Memory B cell (primary cell): ENCODE measurements around the gene CAGE1.
"Not testable (repeated sequence)": the region's sequence is repeated elsewhere in the genome, so short reads cannot be mapped to it uniquely, and the experiment has no call there.

ENCODE experiments used
- ATAC-seq: fragments of 150-1000 bp; cut with Tn5 transposase; 2 replicates; pipeline ENCODE4 v1.10.0; 2021; ENCODE audit warnings: low read depth, mild to moderate bottlenecking, moderate library complexity
- DNase-seq, 2 donors: peaks; one replicate each; pipeline ENCODE4 v3.0.0; 2022; ENCODE audit warnings: low spot score in 2 of 2
- H3K27ac Mint-ChIP-seq: one replicate; pipeline ENCODE4 v1.8.0; 2022; ENCODE audit warnings: mild to moderate bottlenecking, moderate library complexity, mixed read lengths
- H3K27me3 Mint-ChIP-seq: one replicate; pipeline ENCODE4 v1.8.0; 2022; ENCODE audit warnings: mixed read lengths
- H3K36me3 Mint-ChIP-seq: one replicate; pipeline ENCODE4 v1.8.0; 2022; ENCODE audit warnings: mild to moderate bottlenecking, mixed read lengths
- H3K4me1 Mint-ChIP-seq: one replicate; pipeline ENCODE4 v1.8.0; 2022; ENCODE audit warnings: mixed read lengths
- H3K4me3 Mint-ChIP-seq: one replicate; pipeline ENCODE4 v1.8.0; 2022; ENCODE audit warnings: mild to moderate bottlenecking, moderate library complexity, mixed read lengths
- H3K9me3 Mint-ChIP-seq: one replicate; pipeline ENCODE4 v1.8.0; 2022; ENCODE audit warnings: mixed read lengths

CAGE1 gene

DNA sequence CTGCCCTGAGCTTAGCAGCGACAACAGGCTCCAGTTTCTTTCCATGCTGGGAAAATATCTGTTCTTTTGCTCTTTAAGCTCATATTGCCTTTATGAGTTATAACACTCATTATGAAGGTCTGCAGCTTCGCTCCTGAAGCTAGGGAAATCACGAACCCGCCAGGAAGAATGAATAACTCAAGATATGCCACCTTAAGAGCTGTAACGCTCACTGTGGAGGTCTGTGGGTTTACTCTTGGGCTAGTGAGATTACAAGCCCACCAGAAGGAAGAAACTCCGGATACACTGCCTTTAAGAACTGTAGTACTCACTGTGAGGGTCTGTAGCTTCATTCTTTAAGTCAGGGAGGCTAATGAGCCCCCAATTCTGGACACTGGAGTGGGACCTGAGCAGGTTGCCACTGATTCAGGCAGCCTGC is 73.6 kb downstream of the CAGE1 start:
- DNase-seq (no peak), ATAC-seq (no peak)
- no peaks in the 10 kb centered on the region for H3K36me3 Mint-ChIP-seq
- no peaks in the 10 kb centered on the region for H3K9me3 Mint-ChIP-seq
- H3K4me3 Mint-ChIP-seq: no peak overlapping the region
- peaks cover 8% of the 10 kb centered on the region for H3K4me1 Mint-ChIP-seq
- no peak overlapping the region for H3K27ac Mint-ChIP-seq
- H3K27me3 Mint-ChIP-seq: peaks cover 3% of the 10 kb centered on the region

GRCh38 chr6:7315087-7315947 is 74.2 kb downstream of the CAGE1 start:
- ATAC-seq, H3K27me3 Mint-ChIP-seq, H3K9me3 Mint-ChIP-seq, H3K4me3 Mint-ChIP-seq, H3K27ac Mint-ChIP-seq, H3K36me3 Mint-ChIP-seq, H3K4me1 Mint-ChIP-seq, DNase-seq: not testable (repeated sequence)

GRCh38 chr6:7314414-7314813 is 75.1 kb downstream of the CAGE1 start:
- Mint-ChIP-seq H3K4me1 (peaks cover 10% of the 10 kb centered on the region), H3K36me3 (peaks cover 4% of the 10 kb centered on the region), H3K27ac (no peak overlapping the region), H3K27me3 (peaks cover 1% of the 10 kb centered on the region), H3K9me3 (no peaks in the 10 kb centered on the region), H3K4me3 (no peak overlapping the region)
- ATAC-seq: no peak
- no peak for DNase-seq

- H3K4me1 Mint-ChIP-seq: peaks cover 14% of the 10 kb centered on the region
- DNase-seq: no peak
- H3K4me3 Mint-ChIP-seq: peak overlapping the region; percentile 92
- no peak for ATAC-seq
- peak overlapping the region; percentile 93 for H3K27ac Mint-ChIP-seq
- peaks cover 7% of the 10 kb centered on the region for H3K36me3 Mint-ChIP-seq
- peaks cover under 1% of the 10 kb centered on the region for H3K27me3 Mint-ChIP-seq
- no peaks in the 10 kb centered on the region for H3K9me3 Mint-ChIP-seq
These were observed 75.9 kb downstream of the CAGE1 start for GRCh38 chr6:7313505-7314165.

- Mint-ChIP-seq H3K9me3 (no peaks in the 10 kb centered on the region), H3K36me3 (peaks cover 13% of the 10 kb centered on the region), H3K27ac (peak within 1 kb of the TSS; percentile 93), H3K27me3 (no peaks in the 10 kb centered on the region), H3K4me3 (peak within 1 kb of the TSS; percentile 92), H3K4me1 (peaks cover 20% of the 10 kb centered on the region)
- ATAC-seq (peak; percentile 97), DNase-seq (peak; percentile 91 to 93)
These were observed 76.7 kb downstream of the CAGE1 start, which contains the start of gene SSR1 for GRCh38 chr6:7312616-7313504. Gene SSR1, minus strand, starts transcription at chr6:7313199. Its CDS starts 79 bp downstream, at chr6:7313120.

- Mint-ChIP-seq H3K4me3 (peak overlapping the region; percentile 92), H3K27me3 (no peaks in the 10 kb centered on the region), H3K27ac (peak overlapping the region; percentile 93), H3K4me1 (peaks cover 24% of the 10 kb centered on the region), H3K36me3 (peaks cover 16% of the 10 kb centered on the region), H3K9me3 (no peaks in the 10 kb centered on the region)
- DNase-seq: no peak
- no peak for ATAC-seq
These were observed 77.5 kb downstream of the CAGE1 start for GRCh38 chr6:7311917-7312615.

GRCh38 chr6:7311176-7311575 is 78.4 kb downstream of the CAGE1 start:
- peak overlapping the region; percentile 43 for H3K4me3 Mint-ChIP-seq
- ATAC-seq (no peak), DNase-seq (no peak)
- no peak overlapping the region for H3K27ac Mint-ChIP-seq
- H3K4me1 Mint-ChIP-seq: peaks cover 26% of the 10 kb centered on the region
- H3K9me3 Mint-ChIP-seq: no peaks in the 10 kb centered on the region
- no peaks in the 10 kb centered on the region for H3K27me3 Mint-ChIP-seq
- H3K36me3 Mint-ChIP-seq: peaks cover 16% of the 10 kb centered on the region

GRCh38 chr6:7309050-7309449 is 80.5 kb downstream of the CAGE1 start:
- ATAC-seq (no peak), DNase-seq (no peak)
- no peaks in the 10 kb centered on the region for H3K27me3 Mint-ChIP-seq
- H3K27ac Mint-ChIP-seq: peak overlapping the region; percentile 62
- peaks cover 25% of the 10 kb centered on the region for H3K36me3 Mint-ChIP-seq
- H3K4me3 Mint-ChIP-seq: no peak overlapping the region
- H3K9me3 Mint-ChIP-seq: no peaks in the 10 kb centered on the region
- peaks cover 34% of the 10 kb centered on the region for H3K4me1 Mint-ChIP-seq

DNA sequence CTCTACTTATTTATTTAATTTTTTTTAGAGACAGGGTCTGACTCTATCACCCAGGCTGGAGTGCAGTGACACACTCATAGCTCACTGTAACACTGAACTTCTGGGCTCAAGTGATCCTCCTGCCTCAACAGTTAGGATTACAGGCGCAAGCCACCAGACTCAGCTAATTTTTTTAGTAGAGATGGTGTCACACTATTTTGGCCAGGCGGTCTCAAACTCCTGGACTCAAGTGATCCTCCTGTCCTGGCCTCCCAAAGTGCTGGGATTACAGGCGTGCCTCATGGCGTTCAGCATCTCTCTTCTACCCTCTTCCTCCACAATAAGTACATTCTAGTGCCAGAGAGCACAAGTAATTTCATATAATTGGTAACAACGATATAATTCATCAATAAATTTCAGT is 82.0 kb downstream of the CAGE1 start:
- ATAC-seq (no peak), DNase-seq (no peak)
- Mint-ChIP-seq H3K27me3 (no peaks in the 10 kb centered on the region), H3K4me1 (peaks cover 34% of the 10 kb centered on the region), H3K4me3 (no peak overlapping the region), H3K36me3 (peaks cover 28% of the 10 kb centered on the region), H3K9me3 (no peaks in the 10 kb centered on the region), H3K27ac (peak overlapping the region; percentile 81)

DNA sequence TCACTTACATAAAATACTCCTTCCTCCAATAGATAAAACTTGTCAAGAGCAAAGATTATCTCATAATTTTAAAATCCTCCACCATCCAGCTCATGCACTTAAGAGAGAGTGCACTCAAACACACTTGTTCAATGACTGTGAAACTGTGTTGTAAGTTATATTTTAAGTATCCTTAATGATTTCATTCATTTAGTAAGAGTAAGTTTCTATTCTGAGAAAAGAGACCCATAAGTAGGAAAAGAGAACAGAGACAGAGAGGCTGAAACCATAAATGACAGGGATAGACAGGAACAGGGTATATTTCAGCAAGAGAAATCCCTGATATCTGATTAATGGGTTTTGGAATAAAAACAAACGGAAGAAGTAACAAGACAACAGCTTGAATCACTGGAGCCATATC is 84.7 kb downstream of the CAGE1 start:
- Mint-ChIP-seq H3K4me1 (peaks cover 29% of the 10 kb centered on the region), H3K4me3 (no peak overlapping the region)

GRCh38 chr6:7301702-7302101 is 87.8 kb downstream of the CAGE1 start:
- H3K36me3 Mint-ChIP-seq: peaks cover 34% of the 10 kb centered on the region
- peaks cover 11% of the 10 kb centered on the region for H3K4me1 Mint-ChIP-seq
- DNase-seq (no peak), ATAC-seq (no peak)
- no peak overlapping the region for H3K4me3 Mint-ChIP-seq
- H3K9me3 Mint-ChIP-seq: no peaks in the 10 kb centered on the region
- H3K27ac Mint-ChIP-seq: no peak overlapping the region
- H3K27me3 Mint-ChIP-seq: no peaks in the 10 kb centered on the region

More for the DNA sequence above, 84.7 kb downstream of the CAGE1 start:
- Mint-ChIP-seq H3K27ac (peak overlapping the region; percentile 11), H3K9me3 (no peaks in the 10 kb centered on the region), H3K27me3 (no peaks in the 10 kb centered on the region), H3K36me3 (peaks cover 39% of the 10 kb centered on the region)
- DNase-seq (no peak), ATAC-seq (no peak)

- H3K27me3 Mint-ChIP-seq: no peaks in the 10 kb centered on the region
- H3K4me3 Mint-ChIP-seq: no peak overlapping the region
- H3K9me3 Mint-ChIP-seq: no peaks in the 10 kb centered on the region
- H3K36me3 Mint-ChIP-seq: peaks cover 37% of the 10 kb centered on the region
- DNase-seq: no peak
- H3K4me1 Mint-ChIP-seq: peaks cover 14% of the 10 kb centered on the region
- no peak for ATAC-seq
- no peak overlapping the region for H3K27ac Mint-ChIP-seq
These were observed 88.6 kb downstream of the CAGE1 start for GRCh38 chr6:7300926-7301325.

DNA sequence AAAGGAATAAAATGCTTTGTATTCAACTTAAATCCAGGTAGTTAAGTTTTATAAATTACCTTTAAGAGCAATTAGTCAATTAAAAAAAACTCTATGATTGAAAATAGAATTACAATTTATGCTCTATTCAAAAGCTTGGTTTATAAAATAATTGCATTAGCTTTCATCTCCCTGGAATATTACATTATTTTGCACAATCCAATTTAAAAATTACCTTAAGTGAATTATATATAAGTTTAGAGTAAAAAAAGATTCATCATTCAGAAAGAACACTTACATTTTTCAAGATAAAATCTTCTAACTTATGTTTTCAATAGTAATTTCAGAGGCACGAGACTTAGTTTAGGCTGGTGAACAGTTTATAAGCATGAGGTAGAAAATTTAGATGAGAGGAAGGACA is 91.4 kb downstream of the CAGE1 start:
- ATAC-seq (no peak), DNase-seq (no peak)
- no peaks in the 10 kb centered on the region for H3K9me3 Mint-ChIP-seq
- no peak overlapping the region for H3K4me3 Mint-ChIP-seq
- no peak overlapping the region for H3K27ac Mint-ChIP-seq
- H3K27me3 Mint-ChIP-seq: no peaks in the 10 kb centered on the region
- H3K4me1 Mint-ChIP-seq: peaks cover 6% of the 10 kb centered on the region
- H3K36me3 Mint-ChIP-seq: peaks cover 29% of the 10 kb centered on the region
